ENCODE results near the gene CACNB3.

DNA sequence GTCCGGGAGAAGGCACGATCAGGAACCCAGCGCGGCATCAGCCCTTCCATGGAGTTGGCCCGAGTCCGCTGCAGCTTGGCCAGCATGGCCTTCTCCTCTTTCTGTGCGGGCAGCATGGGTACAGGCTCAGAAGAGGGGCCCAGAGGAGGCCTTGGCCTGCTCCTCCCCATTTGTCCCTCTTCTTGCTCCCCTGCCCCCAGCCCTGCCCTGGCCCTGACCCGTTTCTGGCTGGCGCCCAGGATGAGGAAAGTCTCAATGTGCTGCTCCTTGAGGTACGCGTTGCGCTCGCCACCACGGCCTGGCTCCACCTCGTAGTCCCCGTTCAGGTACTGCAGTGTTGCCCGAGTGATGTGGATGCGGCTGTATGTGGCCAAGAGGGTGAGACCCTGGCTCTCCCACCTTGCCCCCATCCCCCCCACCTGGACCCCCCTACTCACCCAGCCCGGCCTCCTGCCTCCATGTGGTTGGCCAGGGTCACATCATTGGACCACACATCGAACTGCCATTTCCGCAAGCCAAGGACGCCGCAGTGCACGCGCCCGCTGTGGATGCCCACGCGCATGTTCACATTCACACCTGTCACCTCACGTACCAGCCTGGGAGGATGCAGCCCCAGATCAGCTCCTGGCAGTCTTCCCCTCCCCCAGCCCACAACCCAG, 42.2 kb upstream of the CACNB3 start:
- TF ChIP-seq EZH2 (IDR thresholded peaks at IDR 0.05; ENCODE audit: borderline replicate concordance, low read depth, low read length): no peak
- TF ChIP-seq, protein P1, sequence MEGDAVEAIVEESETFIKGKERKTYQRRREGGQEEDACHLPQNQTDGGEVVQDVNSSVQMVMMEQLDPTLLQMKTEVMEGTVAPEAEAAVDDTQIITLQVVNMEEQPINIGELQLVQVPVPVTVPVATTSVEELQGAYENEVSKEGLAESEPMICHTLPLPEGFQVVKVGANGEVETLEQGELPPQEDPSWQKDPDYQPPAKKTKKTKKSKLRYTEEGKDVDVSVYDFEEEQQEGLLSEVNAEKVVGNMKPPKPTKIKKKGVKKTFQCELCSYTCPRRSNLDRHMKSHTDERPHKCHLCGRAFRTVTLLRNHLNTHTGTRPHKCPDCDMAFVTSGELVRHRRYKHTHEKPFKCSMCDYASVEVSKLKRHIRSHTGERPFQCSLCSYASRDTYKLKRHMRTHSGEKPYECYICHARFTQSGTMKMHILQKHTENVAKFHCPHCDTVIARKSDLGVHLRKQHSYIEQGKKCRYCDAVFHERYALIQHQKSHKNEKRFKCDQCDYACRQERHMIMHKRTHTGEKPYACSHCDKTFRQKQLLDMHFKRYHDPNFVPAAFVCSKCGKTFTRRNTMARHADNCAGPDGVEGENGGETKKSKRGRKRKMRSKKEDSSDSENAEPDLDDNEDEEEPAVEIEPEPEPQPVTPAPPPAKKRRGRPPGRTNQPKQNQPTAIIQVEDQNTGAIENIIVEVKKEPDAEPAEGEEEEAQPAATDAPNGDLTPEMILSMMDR (IDR thresholded peaks at IDR 0.05 in 2 of 3, conservative IDR thresholded peaks at IDR 0.05 in 1 of 3; ENCODE audit: insufficient read depth in 2 of 3, low read depth in 1 of 3, low read length in 3 of 3): no peak
- TF ChIP-seq, protein P2, sequence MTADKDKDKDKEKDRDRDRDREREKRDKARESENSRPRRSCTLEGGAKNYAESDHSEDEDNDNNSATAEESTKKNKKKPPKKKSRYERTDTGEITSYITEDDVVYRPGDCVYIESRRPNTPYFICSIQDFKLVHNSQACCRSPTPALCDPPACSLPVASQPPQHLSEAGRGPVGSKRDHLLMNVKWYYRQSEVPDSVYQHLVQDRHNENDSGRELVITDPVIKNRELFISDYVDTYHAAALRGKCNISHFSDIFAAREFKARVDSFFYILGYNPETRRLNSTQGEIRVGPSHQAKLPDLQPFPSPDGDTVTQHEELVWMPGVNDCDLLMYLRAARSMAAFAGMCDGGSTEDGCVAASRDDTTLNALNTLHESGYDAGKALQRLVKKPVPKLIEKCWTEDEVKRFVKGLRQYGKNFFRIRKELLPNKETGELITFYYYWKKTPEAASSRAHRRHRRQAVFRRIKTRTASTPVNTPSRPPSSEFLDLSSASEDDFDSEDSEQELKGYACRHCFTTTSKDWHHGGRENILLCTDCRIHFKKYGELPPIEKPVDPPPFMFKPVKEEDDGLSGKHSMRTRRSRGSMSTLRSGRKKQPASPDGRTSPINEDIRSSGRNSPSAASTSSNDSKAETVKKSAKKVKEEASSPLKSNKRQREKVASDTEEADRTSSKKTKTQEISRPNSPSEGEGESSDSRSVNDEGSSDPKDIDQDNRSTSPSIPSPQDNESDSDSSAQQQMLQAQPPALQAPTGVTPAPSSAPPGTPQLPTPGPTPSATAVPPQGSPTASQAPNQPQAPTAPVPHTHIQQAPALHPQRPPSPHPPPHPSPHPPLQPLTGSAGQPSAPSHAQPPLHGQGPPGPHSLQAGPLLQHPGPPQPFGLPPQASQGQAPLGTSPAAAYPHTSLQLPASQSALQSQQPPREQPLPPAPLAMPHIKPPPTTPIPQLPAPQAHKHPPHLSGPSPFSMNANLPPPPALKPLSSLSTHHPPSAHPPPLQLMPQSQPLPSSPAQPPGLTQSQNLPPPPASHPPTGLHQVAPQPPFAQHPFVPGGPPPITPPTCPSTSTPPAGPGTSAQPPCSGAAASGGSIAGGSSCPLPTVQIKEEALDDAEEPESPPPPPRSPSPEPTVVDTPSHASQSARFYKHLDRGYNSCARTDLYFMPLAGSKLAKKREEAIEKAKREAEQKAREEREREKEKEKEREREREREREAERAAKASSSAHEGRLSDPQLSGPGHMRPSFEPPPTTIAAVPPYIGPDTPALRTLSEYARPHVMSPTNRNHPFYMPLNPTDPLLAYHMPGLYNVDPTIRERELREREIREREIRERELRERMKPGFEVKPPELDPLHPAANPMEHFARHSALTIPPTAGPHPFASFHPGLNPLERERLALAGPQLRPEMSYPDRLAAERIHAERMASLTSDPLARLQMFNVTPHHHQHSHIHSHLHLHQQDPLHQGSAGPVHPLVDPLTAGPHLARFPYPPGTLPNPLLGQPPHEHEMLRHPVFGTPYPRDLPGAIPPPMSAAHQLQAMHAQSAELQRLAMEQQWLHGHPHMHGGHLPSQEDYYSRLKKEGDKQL (CRISPR knock-in tag; IDR thresholded peaks at IDR 0.05; ENCODE audit: borderline replicate concordance): no peak
- TF ChIP-seq HNRNPH1 (optimal IDR thresholded peaks at IDR 0.05; ENCODE audit: low read depth, low read length): no peak
- no peak for TF ChIP-seq ZNF175 (CRISPR knock-in tag; IDR thresholded peaks at IDR 0.05; ENCODE audit: low read depth)
- TF ChIP-seq ZNF224 (CRISPR knock-in tag; IDR thresholded peaks at IDR 0.05): no peak
- no peak for TF ChIP-seq HCFC1 (IDR thresholded peaks at IDR 0.05; ENCODE audit: low read depth, low read length)
- TF ChIP-seq, protein P3, sequence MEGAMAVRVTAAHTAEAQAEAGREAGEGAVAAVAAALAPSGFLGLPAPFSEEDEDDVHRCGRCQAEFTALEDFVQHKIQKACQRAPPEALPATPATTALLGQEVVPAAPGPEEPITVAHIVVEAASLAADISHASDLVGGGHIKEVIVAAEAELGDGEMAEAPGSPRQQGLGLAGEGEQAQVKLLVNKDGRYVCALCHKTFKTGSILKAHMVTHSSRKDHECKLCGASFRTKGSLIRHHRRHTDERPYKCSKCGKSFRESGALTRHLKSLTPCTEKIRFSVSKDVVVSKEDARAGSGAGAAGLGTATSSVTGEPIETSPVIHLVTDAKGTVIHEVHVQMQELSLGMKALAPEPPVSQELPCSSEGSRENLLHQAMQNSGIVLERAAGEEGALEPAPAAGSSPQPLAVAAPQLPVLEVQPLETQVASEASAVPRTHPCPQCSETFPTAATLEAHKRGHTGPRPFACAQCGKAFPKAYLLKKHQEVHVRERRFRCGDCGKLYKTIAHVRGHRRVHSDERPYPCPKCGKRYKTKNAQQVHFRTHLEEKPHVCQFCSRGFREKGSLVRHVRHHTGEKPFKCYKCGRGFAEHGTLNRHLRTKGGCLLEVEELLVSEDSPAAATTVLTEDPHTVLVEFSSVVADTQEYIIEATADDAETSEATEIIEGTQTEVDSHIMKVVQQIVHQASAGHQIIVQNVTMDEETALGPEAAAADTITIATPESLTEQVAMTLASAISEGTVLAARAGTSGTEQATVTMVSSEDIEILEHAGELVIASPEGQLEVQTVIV (CRISPR knock-in tag; IDR thresholded peaks at IDR 0.05; ENCODE audit: borderline replicate concordance): no peak
